ENCODE measurements around the gene NALCN. TPM values are rescaled to one million over a fixed set of nuclear protein-coding genes. Genes with fewer than 3 reads are reported as not detected.

The NALCN gene
- polyA plus RNA-seq, 3 donors, result not detected

GRCh38 chr13:101457176-101457575 is 40.9 kb upstream of the NALCN start:
- no CpG with 5 or more reads among the region's 2 CpGs for WGBS (ENCODE audit: insufficient coverage)
- H3K79me2 ChIP-seq (ENCODE audit: insufficient read depth, low read length), result no peaks in the 10 kb centered on the region
- peaks cover 8 to 16% (median 13%) of the 10 kb centered on the region in 3 donors for H3K27me3 Mint-ChIP-seq (ENCODE audit: low read depth in 3 of 3)
- H2AFZ ChIP-seq (ENCODE audit: insufficient read depth, low read depth, low read length, poor library complexity, severe bottlenecking), result no peak overlapping the region
- intact Hi-C loops (cut with micrococcal nuclease), result no loop called here
- no peak overlapping the region for H3K4me3 ChIP-seq (replicated peaks in 1 of 3; ENCODE audit: low read depth in 2 of 3, low read length in 3 of 3)
- H3K4me1 Mint-ChIP-seq, result no peaks in the 10 kb centered on the region
- H3K4me3 Mint-ChIP-seq, result no peak overlapping the region
- no peak overlapping the region for H3K27ac Mint-ChIP-seq
- peaks cover 0 to 3% of the 10 kb centered on the region in 2 donors for H3K9me3 ChIP-seq (replicated peaks in 1 of 2; ENCODE audit: control insufficient read depth in 1 of 2, insufficient read depth in 1 of 2, low read length in 2 of 2)
- H3K27ac ChIP-seq (ENCODE audit: low read depth in 1 of 2, low read length in 2 of 2), result no peak overlapping the region
- H3K4me1 ChIP-seq (ENCODE audit: control insufficient read depth in 1 of 2, insufficient read depth in 2 of 2, low read length in 2 of 2), result no peaks in the 10 kb centered on the region
- no peak for DNase-seq
- peaks cover 0 to 6% (median 2%) of the 10 kb centered on the region in 7 donors for H3K9me3 Mint-ChIP-seq
- no peak overlapping the region for H3K9ac ChIP-seq (ENCODE audit: insufficient read depth, low read length, poor library complexity, severe bottlenecking)
- TF ChIP-seq CTCF (IDR thresholded peaks at IDR 0.05), result no peak
- H3K27me3 ChIP-seq (ENCODE audit: control insufficient read depth in 2 of 2, insufficient read depth in 2 of 2, low read length in 2 of 2), result peaks cover 5 to 15% of the 10 kb centered on the region in 2 donors
- no peaks in the 10 kb centered on the region for H3K36me3 ChIP-seq (replicated peaks in 1 of 2; ENCODE audit: control insufficient read depth in 1 of 2, insufficient read depth in 2 of 2, low read length in 2 of 2)
- H4K20me1 ChIP-seq (ENCODE audit: insufficient read depth, low read length), result no peaks in the 10 kb centered on the region
- H3K4me2 ChIP-seq (replicated peaks; ENCODE audit: extremely low read depth, low read length, poor library complexity, severe bottlenecking), result no peak overlapping the region
- no peaks in the 10 kb centered on the region for H3K36me3 Mint-ChIP-seq

- H3K79me2 ChIP-seq (ENCODE audit: insufficient read depth, low read length), result no peaks in the 10 kb centered on the region
Observed at GRCh38 chr13:101455863-101456262, 39.6 kb upstream of the NALCN start.

More at GRCh38 chr13:101455863-101456262, 39.6 kb upstream of the NALCN start:
- no peak overlapping the region for H2AFZ ChIP-seq (ENCODE audit: insufficient read depth, low read depth, low read length, poor library complexity, severe bottlenecking)
- Mint-ChIP-seq H3K4me1 (no peaks in the 10 kb centered on the region), H3K4me3 (no peak overlapping the region), H3K9me3 (peaks cover 0 to 3% (median 2%) of the 10 kb centered on the region in 7 donors), H3K27ac (no peak overlapping the region), H3K36me3 (no peaks in the 10 kb centered on the region), H3K27me3 (ENCODE audit: low read depth in 3 of 3) (peaks cover 8 to 16% (median 14%) of the 10 kb centered on the region in 3 donors)
- H4K20me1 ChIP-seq (ENCODE audit: insufficient read depth, low read length), result no peaks in the 10 kb centered on the region
- no peak overlapping the region for H3K27ac ChIP-seq (ENCODE audit: low read depth in 1 of 2, low read length in 2 of 2)
- no CpG with 5 or more reads among the region's 3 CpGs for WGBS (ENCODE audit: insufficient coverage)
- peaks cover 5 to 15% of the 10 kb centered on the region in 2 donors for H3K27me3 ChIP-seq (ENCODE audit: control insufficient read depth in 2 of 2, insufficient read depth in 2 of 2, low read length in 2 of 2)
- H3K4me2 ChIP-seq (replicated peaks; ENCODE audit: extremely low read depth, low read length, poor library complexity, severe bottlenecking), result no peak overlapping the region
- H3K9ac ChIP-seq (ENCODE audit: insufficient read depth, low read length, poor library complexity, severe bottlenecking), result no peak overlapping the region
- TF ChIP-seq CTCF (IDR thresholded peaks at IDR 0.05), result no peak
- intact Hi-C loops (cut with micrococcal nuclease), result no loop called here
- H3K4me1 ChIP-seq (ENCODE audit: control insufficient read depth in 1 of 2, insufficient read depth in 2 of 2, low read length in 2 of 2), result no peaks in the 10 kb centered on the region
- H3K9me3 ChIP-seq (replicated peaks in 1 of 2; ENCODE audit: control insufficient read depth in 1 of 2, insufficient read depth in 1 of 2, low read length in 2 of 2), result peaks cover 0 to 3% of the 10 kb centered on the region in 2 donors
- no peaks in the 10 kb centered on the region for H3K36me3 ChIP-seq (replicated peaks in 1 of 2; ENCODE audit: control insufficient read depth in 1 of 2, insufficient read depth in 2 of 2, low read length in 2 of 2)
- no peak for DNase-seq
- H3K4me3 ChIP-seq (replicated peaks in 1 of 3; ENCODE audit: low read depth in 2 of 3, low read length in 3 of 3), result no peak overlapping the region

Data from CD14-positive monocyte (primary cell).